CD4-positive, alpha-beta T cell treated with Interleukin-12 subunit alpha and Interleukin-12 subunit beta, for 1 hour (primary cell): ENCODE data around the gene PCDH12.

Experiments
- DNase-seq: peaks from one replicate; pipeline ENCODE4 v3.0.0-alpha.2; 2020

PCDH12 gene

DNA sequence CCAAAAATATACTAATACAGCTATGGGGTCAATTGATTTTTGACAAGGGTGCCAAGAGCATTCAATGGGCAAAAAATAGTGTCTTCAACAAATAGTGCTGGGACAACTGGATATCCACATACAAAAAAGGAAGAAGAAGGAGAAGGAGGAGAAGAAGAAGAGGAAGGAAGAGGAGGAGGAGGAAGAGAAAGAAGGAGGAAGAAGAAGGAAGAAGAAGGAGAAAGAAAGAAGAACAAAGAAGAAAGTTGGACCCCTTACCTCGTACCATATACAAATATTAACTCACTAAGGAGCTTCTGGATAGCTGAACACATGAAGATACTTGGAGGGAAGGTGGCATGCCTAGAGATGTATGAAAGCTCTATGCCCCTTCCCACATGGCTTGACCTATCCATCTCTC is 51.5 kb downstream of the PCDH12 start:
- DNase-seq: no peak

DNA sequence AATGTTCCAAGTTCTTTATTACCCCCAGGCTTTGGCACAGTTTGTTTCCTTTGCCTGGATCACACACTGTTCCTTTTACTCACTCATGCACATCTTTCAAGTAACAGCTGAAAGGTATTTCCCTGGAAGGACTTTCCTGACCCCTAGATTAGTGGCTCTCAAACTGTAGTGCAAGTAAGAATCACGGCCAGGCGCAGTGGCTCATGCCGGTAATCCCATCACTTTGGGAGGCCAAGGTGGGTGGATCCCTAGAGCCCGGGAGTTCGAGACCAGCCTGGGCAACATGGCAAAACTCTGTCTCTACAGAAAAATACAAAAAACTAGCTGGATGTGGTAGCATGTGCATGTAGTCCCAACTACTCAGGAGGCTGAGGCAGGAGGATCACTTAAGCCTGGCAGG is 53.5 kb downstream of the PCDH12 start:
- DNase-seq: no peak

- DNase-seq: no peak
These were observed 54.7 kb downstream of the PCDH12 start for GRCh38 chr5:141903261-141903660.

- no peak for DNase-seq
These were observed 55.8 kb downstream of the PCDH12 start for GRCh38 chr5:141902015-141902814.

GRCh38 chr5:141898448-141899049 is 59.5 kb downstream of the PCDH12 start:
- no peak for DNase-seq

GRCh38 chr5:141897425-141897824 is 60.6 kb downstream of the PCDH12 start:
- no peak for DNase-seq
